ENCODE results near the gene MAGEB5. TPM values are rescaled to one million over a fixed set of nuclear protein-coding genes. Genes with fewer than 3 reads are reported as not detected.

Gene MAGEB5
- total and polyA plus RNA-seq, 7 experiments from 2014 or later: not detected

GRCh38 chrX:26253526-26253925 is 37.6 kb downstream of the MAGEB5 start:
- DNase-seq (no peak), ATAC-seq (no peak)
- Histone ChIP-seq H3K9me3 (ENCODE audit: control insufficient read depth in 2 of 3, low read length in 3 of 3) (no peaks in the 10 kb centered on the region), H3K4me3 (ENCODE audit: low read length) (no peak overlapping the region), H3K36me3 (ENCODE audit: control insufficient read depth in 2 of 3, insufficient read depth in 3 of 3, low read length in 3 of 3) (no peaks in the 10 kb centered on the region), H3K4me1 (ENCODE audit: control insufficient read depth in 2 of 2, insufficient read depth in 2 of 2, low read length in 2 of 2) (no peaks in the 10 kb centered on the region), H3K27me3 (ENCODE audit: control insufficient read depth in 2 of 2, insufficient read depth in 2 of 2, low read length in 2 of 2) (no peaks in the 10 kb centered on the region), H3K27ac (ENCODE audit: low read depth, low read length) (no peak overlapping the region)
- Mint-ChIP-seq H3K9me3 (peaks cover 0 to 3% (median 0%) of the 10 kb centered on the region in 11 donors), H3K4me1 (no peaks in the 10 kb centered on the region), H3K27ac (no peak overlapping the region), H3K36me3 (no peaks in the 10 kb centered on the region), H3K27me3 (no peaks in the 10 kb centered on the region), H3K4me3 (no peak overlapping the region)
- CTCF ChIA-PET: no interaction called here
- POLR2A ChIA-PET: no interaction called here
- intact Hi-C loops (cut with micrococcal nuclease): no loop called here

GRCh38 chrX:26254436-26254835 is 38.5 kb downstream of the MAGEB5 start:
- Mint-ChIP-seq H3K9me3 (peaks cover 0 to 3% (median 0%) of the 10 kb centered on the region in 11 donors), H3K36me3 (no peaks in the 10 kb centered on the region), H3K4me1 (no peaks in the 10 kb centered on the region), H3K27me3 (no peaks in the 10 kb centered on the region), H3K27ac (no peak overlapping the region), H3K4me3 (no peak overlapping the region)
- no peaks in the 10 kb centered on the region for H3K36me3 ChIP-seq (ENCODE audit: control insufficient read depth in 2 of 3, insufficient read depth in 3 of 3, low read length in 3 of 3)
- no peaks in the 10 kb centered on the region for H3K9me3 ChIP-seq (ENCODE audit: control insufficient read depth in 2 of 3, low read length in 3 of 3)
- intact Hi-C loops (cut with micrococcal nuclease): no loop called here
- no peaks in the 10 kb centered on the region for H3K27me3 ChIP-seq (ENCODE audit: control insufficient read depth in 2 of 2, insufficient read depth in 2 of 2, low read length in 2 of 2)
- no peak for DNase-seq
- CTCF ChIA-PET: no interaction called here
- POLR2A ChIA-PET: no interaction called here
- no peaks in the 10 kb centered on the region for H3K4me1 ChIP-seq (ENCODE audit: control insufficient read depth in 2 of 2, insufficient read depth in 2 of 2, low read length in 2 of 2)
- ATAC-seq: no peak
- no peak overlapping the region for H3K27ac ChIP-seq (ENCODE audit: low read depth, low read length)
- no peak overlapping the region for H3K4me3 ChIP-seq (ENCODE audit: low read length)

- ATAC-seq (no peak), DNase-seq (no peak)
- ChIA-PET POLR2A (no interaction called here), CTCF (no interaction called here)
- Histone ChIP-seq H3K4me3 (ENCODE audit: low read length) (no peak overlapping the region), H3K27me3 (ENCODE audit: control insufficient read depth in 2 of 2, insufficient read depth in 2 of 2, low read length in 2 of 2) (no peaks in the 10 kb centered on the region), H3K36me3 (ENCODE audit: control insufficient read depth in 2 of 3, insufficient read depth in 3 of 3, low read length in 3 of 3) (no peaks in the 10 kb centered on the region), H3K9me3 (ENCODE audit: control insufficient read depth in 2 of 3, low read length in 3 of 3) (no peaks in the 10 kb centered on the region), H3K27ac (ENCODE audit: low read depth, low read length) (no peak overlapping the region), H3K4me1 (ENCODE audit: control insufficient read depth in 2 of 2, insufficient read depth in 2 of 2, low read length in 2 of 2) (no peaks in the 10 kb centered on the region)
- H3K27me3 Mint-ChIP-seq: no peaks in the 10 kb centered on the region
- no peaks in the 10 kb centered on the region for H3K36me3 Mint-ChIP-seq
- H3K9me3 Mint-ChIP-seq: peaks cover 0 to 3% (median 0%) of the 10 kb centered on the region in 11 donors
- no peak overlapping the region for H3K27ac Mint-ChIP-seq
- intact Hi-C loops (cut with micrococcal nuclease): no loop called here
- H3K4me3 Mint-ChIP-seq: no peak overlapping the region
- no peaks in the 10 kb centered on the region for H3K4me1 Mint-ChIP-seq
Measured at GRCh38 chrX:26262121-26262523, 46.2 kb downstream of the MAGEB5 start.

Other genes with a start within 250 kb of the MAGEB5 start
- gene MAGEB18, start 77.8 kb upstream of the MAGEB5 start, total RNA-seq: not detected
- gene MAGEB18, start 77.8 kb upstream of the MAGEB5 start, polyA plus RNA-seq: not detected
- not detected for gene MAGEB6B, start 55.6 kb upstream of the MAGEB5 start, total RNA-seq
- not detected for gene MAGEB6B, start 55.6 kb upstream of the MAGEB5 start, polyA plus RNA-seq
- not detected for gene MAGEB6, start 23.7 kb upstream of the MAGEB5 start, total RNA-seq
- not detected for gene MAGEB6, start 23.7 kb upstream of the MAGEB5 start, polyA plus RNA-seq

All from naive thymus-derived CD4-positive, alpha-beta T cell (primary cell).